ENCODE measurements around the gene LHX8. TPM values are rescaled to one million over a fixed set of nuclear protein-coding genes. Genes with fewer than 3 reads are reported as not detected.
A peak's percentile ranks its signal among the peaks of the same experiment; 100 is the strongest.

The LHX8 gene
- total and polyA plus RNA-seq, 2 experiments from 2014 or later, result not detected

GRCh38 chr1:75203415-75204277 lies 69.5 kb downstream of the LHX8 start:
- DNase-seq, result peak; percentile 74
- no peaks in the 10 kb centered on the region for H3F3A ChIP-seq (ENCODE audit: insufficient read depth)
- no peak overlapping the region for H3K9ac ChIP-seq
- H3K9me2 ChIP-seq (ENCODE audit: insufficient read depth), result no peaks in the 10 kb centered on the region
- H3K9me3 ChIP-seq (ENCODE audit: low read depth), result no peaks in the 10 kb centered on the region
- no peaks in the 10 kb centered on the region for H3K4me1 ChIP-seq (ENCODE audit: insufficient read depth)
- no peak overlapping the region for H3K4me2 ChIP-seq (ENCODE audit: unreplicated experiment)
- 17 to 19% methylated on average over 8 of the region's 8 CpGs for WGBS, 2 experiments (ENCODE audit: low coverage in 1 of 2, low lambda C conversion rate in 2 of 2, missing lambda C conversion rate in 2 of 2)
- in situ Hi-C loops (cut with MboI), result loop anchor here (5.0 kb wide), 1 partner anchor 431 kb away; no protein-coding TSS in a partner anchor
- H4K20me1 ChIP-seq (ENCODE audit: insufficient read depth), result no peaks in the 10 kb centered on the region
- H3K79me2 ChIP-seq (ENCODE audit: insufficient read depth), result no peaks in the 10 kb centered on the region
- no peak for TF ChIP-seq EZH2phosphoT487 (IDR thresholded peaks at IDR 0.05; ENCODE audit: insufficient read depth, low read depth)
- no peak for TF ChIP-seq EZH2 (IDR thresholded peaks at IDR 0.05; ENCODE audit: insufficient read depth, poor library complexity, severe bottlenecking)
- H2AFZ ChIP-seq, result no peak overlapping the region
- H3K4me3 ChIP-seq, result no peak overlapping the region
- no peaks in the 10 kb centered on the region; the same call in 1 of the 2 replicates for H3K27me3 ChIP-seq (replicated peaks; ENCODE audit: insufficient read depth)
- H3K27ac ChIP-seq, result no peak overlapping the region
- H3K36me3 ChIP-seq (ENCODE audit: low read depth), result no peaks in the 10 kb centered on the region

- Histone ChIP-seq H3K36me3 (ENCODE audit: low read depth) (no peaks in the 10 kb centered on the region), H3K4me2 (ENCODE audit: unreplicated experiment) (no peak overlapping the region), H3K9me2 (ENCODE audit: insufficient read depth) (no peaks in the 10 kb centered on the region), H3K9ac (no peak overlapping the region), H3K4me3 (no peak overlapping the region), H2AFZ (no peak overlapping the region), H3K79me2 (ENCODE audit: insufficient read depth) (no peaks in the 10 kb centered on the region), H3K27me3 (replicated peaks; ENCODE audit: insufficient read depth) (no peaks in the 10 kb centered on the region), H3F3A (ENCODE audit: insufficient read depth) (no peaks in the 10 kb centered on the region), H4K20me1 (ENCODE audit: insufficient read depth) (no peaks in the 10 kb centered on the region), H3K9me3 (ENCODE audit: low read depth) (no peaks in the 10 kb centered on the region), H3K27ac (no peak overlapping the region), H3K4me1 (ENCODE audit: insufficient read depth) (no peaks in the 10 kb centered on the region)
- no peak for TF ChIP-seq EZH2phosphoT487 (IDR thresholded peaks at IDR 0.05; ENCODE audit: insufficient read depth, low read depth)
- no peak for TF ChIP-seq EZH2 (IDR thresholded peaks at IDR 0.05; ENCODE audit: insufficient read depth, poor library complexity, severe bottlenecking)
- in situ Hi-C loops (cut with MboI), result no loop called here
- DNase-seq, result no peak
Measured at GRCh38 chr1:75208862-75209261, 74.7 kb downstream of the LHX8 start.

Small RNA genes within 50 kb of the gene (small RNA-seq; reads per million reads assigned to genes)
- gene RNU6-622P (ENCODE audit: low read depth, low replicate concordance), result not detected

Data from GM23248 (cell line).